K562 (cell line): Measurements from ENCODE around the gene WASF2. TPM values are rescaled to one million over a fixed set of nuclear protein-coding genes. Genes with fewer than 3 reads are reported as not detected.

Experiments used
- ADNP ChIP-seq: fragments of 200-800 bp; sonication (Bioruptor generic); IDR thresholded peaks from 2 replicates; pipeline ENCODE4 v1.6.1; 2016; ENCODE audit warnings: missing genetic modification characterization, missing compliant biosample characterization
- ARHGAP35 ChIP-seq: fragments of 450-650 bp; IDR thresholded peaks from 2 replicates; pipeline ENCODE4 v1.6.1; 2018; ENCODE audit not compliant: partially characterized antibody
- ETV5 ChIP-seq: sonication (generic); formaldehyde crosslinking; IDR thresholded peaks from 2 replicates; pipeline ENCODE4 v1.4.0; 2020; ENCODE audit warnings: low read depth, mild to moderate bottlenecking, missing genetic modification reagents
- EZH2 ChIP-seq: IDR thresholded peaks from 2 replicates; pipeline ENCODE4 v1.6.1; 2012; ENCODE audit warnings: low read depth, mild to moderate bottlenecking, inconsistent platforms, low read length, borderline replicate concordance
- GABPB2 ChIP-seq: fragments of 250-450 bp; sonication (Bioruptor Pico); conservative IDR thresholded peaks from 2 replicates; pipeline ENCODE4 v1.5.1; 2021; ENCODE audit warnings: mild to moderate bottlenecking
- MTF1 ChIP-seq: fragments of 250-450 bp; sonication (Bioruptor Pico); IDR thresholded peaks from 2 replicates; pipeline ENCODE4 v1.9.0; 2021; ENCODE audit warnings: moderate library complexity, mild to moderate bottlenecking, inconsistent platforms, borderline replicate concordance
- NFIX ChIP-seq: fragments of 250-450 bp; sonication (Bioruptor Pico); IDR thresholded peaks from 2 replicates; pipeline ENCODE4 v1.4.0; 2020; ENCODE audit warnings: low read depth, mild to moderate bottlenecking, moderate library complexity
- POLR2B ChIP-seq: fragments of 450-650 bp; IDR thresholded peaks from 2 replicates; pipeline ENCODE4 v1.6.1; 2018; ENCODE audit warnings: low read depth; ENCODE audit not compliant: partially characterized antibody
- TAF9B ChIP-seq: fragments of 450-650 bp; IDR thresholded peaks from 2 replicates; pipeline ENCODE4 v1.6.1; 2018; ENCODE audit warnings: mild to moderate bottlenecking; ENCODE audit not compliant: partially characterized antibody
- ZBTB17 ChIP-seq: fragments of 450-650 bp; formaldehyde crosslinking; IDR thresholded peaks from 2 replicates; pipeline ENCODE4 v1.4.0; 2020; ENCODE audit warnings: mild to moderate bottlenecking
- ZNF263 ChIP-seq: sonication (generic); formaldehyde crosslinking; IDR thresholded peaks from 2 replicates; pipeline ENCODE4 v1.8.0; 2022; ENCODE audit warnings: mild to moderate bottlenecking, missing genetic modification reagents, borderline replicate concordance
- polyA plus RNA-seq, 8 experiments: library from polyadenylated mRNA; depleted of rRNA in 4 of 8; stranded (reverse) in 5 of 8; unstranded in 3 of 8; fragments of >200 nt; fragmentation: Nextera tagmentation in 2 of 8; fragmentation: Illumina TruSeq in 1 of 8; extraction: Ambion mirVana in 2 of 8; extraction: Trizol in 1 of 8; gene quantifications; 2 replicates each; pipeline versions ENCODE4 v1.2.1 to v1.2.3, GENCODE V29; 2011 to 2014; ENCODE audit warnings: inconsistent platforms in 1 of 8, missing spikeins in 1 of 8
- total RNA-seq, 7 experiments: library from RNA; depleted of rRNA in 6 of 7; stranded (reverse); fragments of >200 nt in 6 of 7; fragmentation: Illumina TruSeq in 2 of 7; extraction: Trizol in 2 of 7; gene quantifications; 2 replicates each; pipeline versions ENCODE4 v1.2.1 to v1.2.3, GENCODE V29; 2011 to 2021; ENCODE audit warnings: low replicate concordance in 1 of 7
- TF ChIP-seq, protein P1 (sequence below), 2 experiments: IDR thresholded peaks; 2 replicates each; pipeline ENCODE4 v1.6.1; 2012; ENCODE audit warnings: improper control_type of control experiment in 2 of 2, low read depth in 2 of 2, low read length in 2 of 2, borderline replicate concordance in 1 of 2

WASF2 gene
- total and polyA plus RNA-seq, 9 of the 15 experiments (the other 6 are each of a cell fraction or from before 2014, with no cell fraction given), result 8.2 to 163 (median 31.2) TPM

DNA sequence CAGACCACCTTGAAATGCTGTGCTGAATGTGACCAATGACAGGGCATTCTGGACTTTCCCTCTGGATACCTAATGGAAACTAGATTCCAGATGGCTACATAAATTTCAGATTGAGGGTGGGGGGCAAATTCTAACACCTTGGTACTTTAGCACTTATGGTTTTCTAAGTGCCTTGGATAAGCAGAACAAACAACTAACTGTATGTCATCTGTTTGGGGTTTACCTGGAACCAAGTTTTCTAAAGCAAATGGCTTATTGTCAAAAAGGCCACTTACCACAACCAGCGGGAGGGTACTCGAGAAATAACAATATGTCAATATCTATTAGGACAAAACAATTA is 58.4 kb downstream of the WASF2 start (continued):
- TF ChIP-seq ZNF263 (CRISPR knock-in tag) (no peak), ETV5 (CRISPR knock-in tag) (no peak), POLR2B (no peak), NFIX (CRISPR knock-in tag) (no peak), EZH2 (no peak), ARHGAP35 (no peak), TAF9B (no peak), ADNP (tag) (no peak), GABPB2 (CRISPR knock-in tag) (no peak), ZBTB17 (CRISPR knock-in tag) (no peak), MTF1 (CRISPR knock-in tag) (no peak)
- TF ChIP-seq, protein P1, sequence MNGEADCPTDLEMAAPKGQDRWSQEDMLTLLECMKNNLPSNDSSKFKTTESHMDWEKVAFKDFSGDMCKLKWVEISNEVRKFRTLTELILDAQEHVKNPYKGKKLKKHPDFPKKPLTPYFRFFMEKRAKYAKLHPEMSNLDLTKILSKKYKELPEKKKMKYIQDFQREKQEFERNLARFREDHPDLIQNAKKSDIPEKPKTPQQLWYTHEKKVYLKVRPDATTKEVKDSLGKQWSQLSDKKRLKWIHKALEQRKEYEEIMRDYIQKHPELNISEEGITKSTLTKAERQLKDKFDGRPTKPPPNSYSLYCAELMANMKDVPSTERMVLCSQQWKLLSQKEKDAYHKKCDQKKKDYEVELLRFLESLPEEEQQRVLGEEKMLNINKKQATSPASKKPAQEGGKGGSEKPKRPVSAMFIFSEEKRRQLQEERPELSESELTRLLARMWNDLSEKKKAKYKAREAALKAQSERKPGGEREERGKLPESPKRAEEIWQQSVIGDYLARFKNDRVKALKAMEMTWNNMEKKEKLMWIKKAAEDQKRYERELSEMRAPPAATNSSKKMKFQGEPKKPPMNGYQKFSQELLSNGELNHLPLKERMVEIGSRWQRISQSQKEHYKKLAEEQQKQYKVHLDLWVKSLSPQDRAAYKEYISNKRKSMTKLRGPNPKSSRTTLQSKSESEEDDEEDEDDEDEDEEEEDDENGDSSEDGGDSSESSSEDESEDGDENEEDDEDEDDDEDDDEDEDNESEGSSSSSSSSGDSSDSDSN (IDR thresholded peaks at IDR 0.05; ENCODE audit: borderline replicate concordance in 1 of 2, low read depth in 2 of 2, low read length in 2 of 2), result no peak
- TF ChIP-seq, all 486 proteins: peak for 0
